ENCODE measurements around the gene NCR2. TPM values are rescaled to one million over a fixed set of nuclear protein-coding genes. Genes with fewer than 3 reads are reported as not detected.

Gene NCR2
- total RNA-seq, 1 experiment from 2014 or later, result not detected

DNA sequence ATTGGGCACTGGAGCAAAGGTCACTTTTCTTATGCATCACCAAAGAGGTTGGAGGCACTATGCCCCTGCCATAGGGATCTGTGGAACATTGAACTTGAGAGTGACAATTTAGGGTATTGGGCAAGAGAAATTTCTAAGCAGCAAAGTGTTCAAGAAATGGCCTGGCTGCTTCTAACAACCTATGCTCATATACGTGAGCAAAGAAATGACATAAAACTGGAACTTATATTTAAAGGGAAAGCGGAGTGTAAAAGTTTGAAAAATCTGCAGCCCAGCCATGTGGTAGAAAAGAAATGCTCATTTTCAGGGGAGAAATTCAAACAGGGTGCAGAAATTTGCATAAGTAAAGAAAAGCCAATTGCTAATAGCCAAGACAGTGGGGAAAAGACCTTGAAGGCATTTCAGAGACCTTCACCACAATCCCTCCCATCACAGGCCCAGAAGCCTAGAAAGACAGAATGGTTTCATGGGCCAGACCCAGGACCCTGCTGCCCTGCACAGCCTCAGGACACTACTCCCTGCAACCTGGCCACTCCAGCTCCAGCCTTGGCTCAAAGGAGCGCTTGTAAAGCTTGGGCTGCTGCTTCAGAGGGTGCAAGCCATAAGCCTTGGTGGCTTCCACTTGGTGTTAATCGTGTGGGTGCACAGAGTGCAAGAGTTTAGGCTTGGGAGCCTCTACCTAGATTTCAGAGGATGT lies 24.4 kb downstream of the NCR2 start:
- DNase-seq (ENCODE audit: low read depth), result no peak

- no peak for DNase-seq (ENCODE audit: low read depth)
Observed at GRCh38 chr6:41360314-41360685, 24.9 kb downstream of the NCR2 start.

- no peak for DNase-seq (ENCODE audit: low read depth)
Observed at GRCh38 chr6:41366150-41366549, 30.7 kb downstream of the NCR2 start.

DNA sequence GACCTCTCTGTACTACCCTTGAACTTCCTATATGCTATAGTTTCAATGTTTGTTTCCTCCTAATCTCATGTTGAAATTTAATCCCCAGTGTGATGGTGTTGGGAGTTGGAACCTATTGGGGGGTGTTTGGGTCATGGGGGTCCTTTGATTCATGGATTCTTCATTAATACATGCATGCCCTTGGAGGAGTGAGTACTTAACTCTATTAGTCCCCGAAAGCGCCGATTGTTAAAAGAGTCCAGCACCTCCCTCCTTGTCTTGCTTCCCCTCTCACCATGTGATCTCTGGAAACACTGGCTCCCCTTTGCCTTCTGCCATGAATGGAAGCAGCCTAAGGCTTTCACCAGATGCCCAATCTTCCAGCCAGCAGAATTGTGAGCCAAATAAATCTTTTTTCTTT lies 31.7 kb downstream of the NCR2 start:
- DNase-seq (ENCODE audit: low read depth), result no peak

GRCh38 chr6:41367700-41368099 lies 32.3 kb downstream of the NCR2 start:
- peak; percentile 45 for DNase-seq (ENCODE audit: low read depth)

GRCh38 chr6:41370488-41371111 lies 35.2 kb downstream of the NCR2 start:
- peak; percentile 50 for DNase-seq (ENCODE audit: low read depth)

GRCh38 chr6:41371461-41371991 lies 36.1 kb downstream of the NCR2 start:
- peak; percentile 53 for DNase-seq (ENCODE audit: low read depth)

DNA sequence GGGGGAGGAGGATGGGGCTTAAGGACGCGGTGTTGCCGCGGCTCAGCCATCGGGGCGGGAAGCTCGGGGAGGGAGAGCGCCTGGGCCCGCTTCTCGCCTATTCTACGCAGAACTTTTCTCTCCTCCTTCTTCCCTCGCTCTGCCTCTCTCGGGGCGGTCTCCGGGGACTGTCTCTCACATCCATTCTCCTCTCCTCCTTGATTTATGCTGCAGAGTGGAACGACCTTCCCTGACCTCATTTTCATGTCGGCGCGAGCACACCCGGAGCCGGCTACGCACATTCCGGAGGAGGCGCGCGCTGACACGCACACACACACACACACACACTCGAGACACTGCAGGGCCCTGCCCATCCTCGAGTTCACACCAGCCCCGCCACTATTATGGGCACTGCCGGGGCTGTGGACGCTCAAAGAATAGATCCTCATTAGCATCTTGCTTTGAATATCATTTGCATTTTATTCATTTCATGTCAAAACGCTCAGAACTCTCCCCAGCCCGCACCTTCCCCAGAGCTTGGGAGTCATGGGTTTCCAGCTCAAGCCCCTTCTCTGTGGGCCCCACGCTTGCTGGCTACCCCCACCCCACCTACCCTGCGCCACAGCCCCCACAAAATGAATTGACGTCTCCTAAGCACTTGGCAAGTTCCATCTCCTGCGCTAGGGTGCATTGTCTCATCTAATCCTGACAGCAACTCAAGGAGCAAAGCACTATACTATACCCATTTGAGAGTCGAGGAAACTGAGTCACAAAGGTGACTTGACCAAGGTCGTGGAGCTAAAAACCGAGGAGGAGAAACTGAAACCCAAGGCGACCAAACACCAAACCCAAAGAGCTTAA lies 36.8 kb downstream of the NCR2 start:
- DNase-seq (ENCODE audit: low read depth), result peak; percentile 17

GRCh38 chr6:41372832-41373626 lies 37.6 kb downstream of the NCR2 start:
- DNase-seq (ENCODE audit: low read depth), result no peak

DNA sequence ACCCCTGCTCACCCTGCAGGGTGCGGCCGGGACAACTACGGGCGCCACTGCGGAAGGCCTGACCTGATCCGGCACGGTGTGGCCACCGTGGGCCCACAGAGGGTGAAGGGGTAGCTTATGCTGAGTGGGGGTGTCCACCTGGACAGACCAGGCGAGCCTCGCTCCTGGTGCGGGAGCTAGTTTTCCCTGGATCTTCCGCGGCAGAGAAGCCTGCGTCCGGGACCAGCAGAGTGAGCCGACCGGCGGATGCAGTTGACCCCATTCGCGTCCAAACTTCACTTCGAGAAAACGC lies 38.2 kb downstream of the NCR2 start:
- no peak for DNase-seq (ENCODE audit: low read depth)

GRCh38 chr6:41373919-41374617 lies 38.7 kb downstream of the NCR2 start:
- DNase-seq (ENCODE audit: low read depth), result no peak

GRCh38 chr6:41374618-41375590 lies 39.5 kb downstream of the NCR2 start:
- DNase-seq (ENCODE audit: low read depth), result no peak

GRCh38 chr6:41375598-41376151 lies 40.3 kb downstream of the NCR2 start:
- no peak for DNase-seq (ENCODE audit: low read depth)

DNA sequence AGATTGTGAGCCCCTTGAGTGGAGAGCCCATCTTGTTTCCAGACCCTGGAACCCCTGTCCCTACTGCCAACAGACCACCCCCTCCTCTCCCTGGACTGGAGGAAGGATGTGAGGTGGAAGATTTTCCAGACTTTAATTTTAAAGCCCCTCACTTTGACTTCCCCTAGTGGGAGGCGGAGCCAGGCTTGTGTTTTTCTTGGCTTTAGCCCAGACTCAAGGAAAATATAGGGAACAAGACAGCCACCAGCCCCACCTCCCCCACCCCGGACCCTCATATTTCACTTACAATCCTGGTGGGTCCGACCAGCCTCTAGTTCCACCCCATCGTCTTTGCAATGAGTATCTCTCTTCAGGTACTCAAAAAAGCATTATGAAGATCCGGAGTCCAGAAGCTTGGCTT lies 40.8 kb downstream of the NCR2 start:
- DNase-seq (ENCODE audit: low read depth), result no peak

DNA sequence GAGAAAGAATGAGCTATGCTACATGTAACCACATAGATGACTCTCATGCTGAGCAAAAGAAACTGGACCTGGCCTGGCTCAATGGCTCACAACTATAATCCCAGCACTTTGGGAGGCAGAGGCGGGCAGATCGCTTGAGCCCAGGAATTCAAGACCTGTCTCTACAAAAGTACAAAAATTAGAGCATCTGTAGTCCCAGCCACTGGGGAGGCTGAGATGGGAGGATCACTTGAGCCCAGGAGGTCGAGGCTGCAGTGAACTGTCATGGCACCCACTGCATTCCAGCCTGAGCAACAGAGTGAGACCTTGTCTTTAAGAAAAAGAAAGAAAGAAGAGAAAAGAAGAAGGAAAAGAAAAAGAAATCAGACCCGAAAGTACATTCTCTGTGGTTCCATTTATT lies 41.7 kb downstream of the NCR2 start:
- no peak for DNase-seq (ENCODE audit: low read depth)

DNA sequence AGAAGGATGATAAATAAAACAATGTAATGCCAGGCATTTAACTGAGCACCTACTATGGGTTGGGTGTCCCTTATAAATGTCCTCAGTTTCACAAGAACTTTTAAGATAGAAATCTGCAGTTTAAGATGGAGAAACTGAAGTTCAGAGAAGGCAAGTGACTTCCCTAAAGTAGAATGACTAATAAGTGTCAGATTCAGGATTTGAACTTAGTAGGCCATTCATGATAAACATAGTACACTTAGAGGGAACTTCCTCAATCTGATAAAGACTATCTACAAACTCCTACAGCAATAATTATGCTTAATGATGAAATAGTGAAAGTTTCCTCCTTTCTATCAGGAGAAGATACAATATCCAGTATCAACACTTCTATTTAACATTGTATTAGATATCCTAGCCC lies 43.9 kb downstream of the NCR2 start:
- no peak for DNase-seq (ENCODE audit: low read depth)

DNA sequence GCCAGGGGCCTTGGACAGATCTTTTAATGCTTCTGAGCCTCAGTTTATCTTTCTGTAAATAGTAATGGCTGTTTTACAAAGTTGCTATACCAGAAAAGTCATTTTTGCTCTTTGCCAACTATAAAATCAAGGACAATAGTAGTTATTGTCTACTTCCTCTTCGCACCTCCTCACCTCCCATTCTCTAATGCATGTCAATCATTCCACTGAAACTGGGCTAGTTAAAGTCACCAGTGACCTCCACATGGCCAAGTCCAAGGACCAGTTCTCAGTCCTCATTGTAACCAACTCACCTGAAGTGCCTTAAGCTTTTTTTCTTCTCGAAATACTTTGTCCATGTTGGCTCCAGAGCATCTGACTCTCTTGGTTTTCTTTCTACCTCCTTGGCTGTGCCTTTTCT lies 51.2 kb downstream of the NCR2 start:
- DNase-seq (ENCODE audit: low read depth), result no peak

- DNase-seq (ENCODE audit: low read depth), result no peak
Observed at GRCh38 chr6:41392246-41392645, 56.8 kb downstream of the NCR2 start.

- no peak for DNase-seq (ENCODE audit: low read depth)
Observed at GRCh38 chr6:41396335-41396734, 60.9 kb downstream of the NCR2 start.

- DNase-seq (ENCODE audit: low read depth), result no peak
Observed at GRCh38 chr6:41399424-41399823, 64.0 kb downstream of the NCR2 start.
